ENCODE data around the gene KCNMB2.
"Not testable (repeated sequence)": the region's sequence is repeated elsewhere in the genome, so short reads cannot be mapped to it uniquely, and the experiment has no call there.

Gene KCNMB2

DNA sequence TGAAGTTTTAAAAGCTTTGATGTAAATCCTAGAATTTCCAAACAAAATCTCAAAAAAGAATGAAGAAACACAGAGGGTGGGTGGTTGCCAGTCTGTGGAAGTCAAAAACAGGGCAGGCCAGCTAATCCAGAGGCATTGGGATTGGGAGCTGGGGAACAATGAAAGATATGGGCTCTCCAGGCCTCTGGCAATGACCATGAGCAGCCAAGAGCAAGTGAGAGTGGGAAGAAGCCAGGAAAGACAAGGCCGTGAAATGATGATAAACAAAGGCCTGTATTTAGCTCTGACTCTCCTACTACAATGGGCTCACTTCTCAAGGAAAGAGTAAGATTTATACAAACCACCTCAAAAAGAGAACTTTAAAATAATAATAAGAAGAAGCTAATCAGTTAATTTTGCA, 286.9 kb downstream of the KCNMB2 start:
- DNase-seq (ENCODE audit: low spot score) = no peak

DNA sequence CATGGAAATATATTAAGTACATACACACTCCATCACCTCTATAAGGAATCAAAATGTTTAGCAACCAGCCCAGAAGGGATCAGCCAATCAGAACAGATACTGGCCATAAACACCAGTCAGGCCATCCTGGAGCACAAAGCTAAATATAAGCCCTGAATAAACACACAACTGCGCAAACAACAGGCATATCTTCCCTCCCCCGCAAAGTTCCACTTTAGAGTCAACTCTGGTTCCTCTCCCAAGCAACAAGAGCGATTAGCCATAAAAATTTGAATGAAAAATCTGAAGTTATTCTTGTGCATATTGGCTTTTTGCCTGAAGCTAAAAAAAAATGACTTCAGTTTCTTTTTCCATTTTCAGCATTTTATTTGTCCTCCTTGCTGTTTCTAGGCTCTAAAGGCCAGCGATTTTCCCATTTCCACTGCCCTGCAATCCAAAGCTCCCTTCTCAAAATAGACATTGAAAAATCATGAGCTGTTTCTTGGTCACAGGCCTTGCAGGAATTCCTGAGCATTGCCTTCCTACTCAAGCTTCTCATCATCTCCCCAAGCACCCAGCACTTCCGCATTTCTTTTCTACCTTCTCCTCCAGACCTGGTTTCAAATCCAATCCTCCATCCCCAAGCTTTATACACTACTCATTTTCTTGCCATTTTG, 287.5 kb downstream of the KCNMB2 start:
- no peak for DNase-seq (ENCODE audit: low spot score)

DNA sequence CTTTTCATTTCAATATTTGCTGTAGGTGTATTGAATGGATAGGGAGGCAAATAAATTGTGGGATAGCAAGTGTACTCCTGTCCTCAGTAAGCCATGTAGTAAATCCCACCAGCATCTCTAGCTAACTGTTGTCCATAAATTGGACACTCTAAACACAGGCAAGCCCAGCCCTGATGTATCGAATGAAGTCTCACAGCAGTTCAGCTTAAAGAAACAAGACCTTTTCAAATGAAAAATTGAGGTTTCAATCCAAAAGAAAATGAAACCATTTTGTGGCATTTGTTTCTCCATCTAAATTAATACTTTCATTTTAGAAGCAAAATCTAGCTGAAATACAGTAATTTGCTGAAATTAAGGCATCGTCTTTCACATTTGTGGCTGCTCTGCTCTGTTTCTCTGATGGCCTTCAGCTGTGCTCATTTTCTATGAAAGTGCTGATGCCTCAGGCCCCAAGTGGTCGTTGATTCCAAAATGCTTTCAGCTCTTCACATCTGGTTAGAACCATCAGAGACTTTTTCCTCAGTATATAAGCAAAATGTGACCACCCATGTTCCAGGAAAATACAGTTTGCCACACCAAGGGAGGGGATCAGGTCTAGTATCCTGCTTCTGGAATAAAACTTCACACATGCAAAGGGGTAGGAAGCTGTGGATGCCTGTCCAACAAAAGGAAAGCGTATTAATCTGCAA, 290.3 kb downstream of the KCNMB2 start:
- DNase-seq (ENCODE audit: low spot score) = no peak

DNA sequence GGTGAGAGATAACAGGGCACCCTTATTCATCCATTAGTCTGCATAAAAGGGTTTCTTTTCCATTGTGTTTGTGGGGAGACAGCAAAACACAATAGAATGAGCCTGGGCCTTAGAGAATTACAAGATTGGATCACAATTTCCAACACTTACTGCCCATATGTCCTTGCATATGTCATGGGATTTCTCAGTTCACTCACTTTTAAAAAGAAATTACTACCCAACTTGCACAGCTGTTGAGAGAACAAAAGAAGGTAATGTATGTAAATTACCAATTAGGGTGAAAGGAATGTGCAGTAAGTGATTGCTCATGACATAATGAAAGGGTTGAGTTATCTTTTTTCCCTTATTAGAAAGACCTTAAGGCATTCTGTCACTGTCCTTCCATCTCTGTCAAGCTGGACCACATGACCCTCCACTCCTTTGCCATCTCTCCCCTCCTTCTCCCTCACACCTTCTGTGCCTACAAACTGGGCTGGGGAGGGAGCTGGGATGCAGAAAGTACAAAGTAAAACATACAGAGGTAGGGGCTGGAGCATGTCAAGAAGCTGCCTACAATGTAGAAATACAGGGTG, 291.1 kb downstream of the KCNMB2 start:
- no peak for DNase-seq (ENCODE audit: low spot score)

DNA sequence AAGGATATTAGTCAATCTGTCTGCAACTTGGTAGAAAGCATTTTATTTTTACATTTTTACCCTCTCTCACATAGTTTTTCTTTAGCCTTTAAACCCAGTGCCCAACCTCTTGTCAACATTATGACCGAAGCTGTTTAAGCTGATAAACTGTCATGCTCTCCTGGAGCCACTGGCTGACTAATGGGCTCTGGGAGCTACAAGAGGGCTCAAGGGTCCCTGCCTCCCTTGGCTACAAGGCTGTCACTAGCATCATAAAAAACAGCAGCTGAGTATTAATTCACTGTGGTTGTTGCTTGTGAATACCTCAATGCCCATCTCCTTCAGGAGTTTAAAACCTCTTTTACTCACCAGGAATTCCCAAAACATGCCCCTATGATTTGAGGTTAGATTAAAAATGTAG, 297.5 kb downstream of the KCNMB2 start:
- no peak for DNase-seq (ENCODE audit: low spot score)

DNA sequence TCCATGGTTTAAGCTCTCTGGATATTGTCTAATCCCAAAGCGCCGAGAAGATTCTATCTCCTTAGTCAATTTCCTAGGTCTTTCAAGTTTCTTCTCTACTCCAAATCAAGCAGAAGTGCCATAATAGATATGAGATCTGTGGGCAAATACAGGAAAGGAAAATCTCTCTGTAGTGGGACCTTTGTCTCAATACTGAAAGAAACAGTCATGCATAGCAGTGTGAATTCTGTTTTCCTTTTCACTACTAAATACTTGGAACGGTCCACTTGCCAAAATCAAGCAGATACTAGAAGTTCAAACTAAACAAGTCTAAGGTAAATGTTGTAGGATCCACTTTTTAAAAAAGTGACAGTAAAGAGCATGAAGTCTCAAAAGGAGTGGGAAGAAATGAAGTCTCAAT, 298.8 kb downstream of the KCNMB2 start:
- no peak for DNase-seq (ENCODE audit: low spot score)

DNA sequence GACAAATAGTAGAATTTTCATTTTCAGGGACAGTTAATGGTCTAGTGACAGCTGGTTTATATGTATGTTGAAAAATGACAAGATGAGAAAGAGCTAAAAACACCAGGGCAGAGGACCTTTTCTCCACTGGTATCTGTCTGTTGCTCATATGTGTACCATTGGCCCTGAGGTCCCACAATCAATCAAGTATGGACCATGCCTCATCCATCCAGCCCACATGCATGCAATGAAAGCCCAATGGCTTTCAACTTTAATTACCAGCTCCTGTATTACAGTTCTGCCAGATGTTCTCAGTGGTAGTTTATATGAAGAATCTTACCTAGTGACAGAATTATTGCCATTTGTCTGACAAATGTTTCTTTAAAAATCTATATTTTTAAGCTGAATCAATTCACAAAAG, 301.3 kb downstream of the KCNMB2 start:
- DNase-seq (ENCODE audit: low spot score) = no peak

DNA sequence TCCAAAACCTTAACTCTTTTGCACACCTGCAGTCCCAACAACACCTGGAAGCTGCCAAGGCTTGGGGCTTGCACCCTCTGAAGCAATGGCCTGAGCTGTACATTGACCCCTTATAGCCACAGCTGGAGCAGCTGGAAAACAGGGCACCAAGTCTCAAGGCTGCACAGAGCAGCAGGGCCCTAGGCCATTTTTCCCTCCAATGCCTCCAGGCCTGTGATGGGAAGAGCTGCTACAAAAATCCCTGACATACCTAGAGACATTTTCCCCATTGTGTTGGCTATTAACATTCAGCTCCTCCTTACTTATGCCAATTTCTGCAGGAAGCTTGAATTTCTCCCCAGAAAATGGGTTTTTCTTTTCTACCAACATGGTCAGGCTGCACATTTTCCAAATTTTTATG, 304.4 kb downstream of the KCNMB2 start:
- no peak for DNase-seq (ENCODE audit: low spot score)

DNA sequence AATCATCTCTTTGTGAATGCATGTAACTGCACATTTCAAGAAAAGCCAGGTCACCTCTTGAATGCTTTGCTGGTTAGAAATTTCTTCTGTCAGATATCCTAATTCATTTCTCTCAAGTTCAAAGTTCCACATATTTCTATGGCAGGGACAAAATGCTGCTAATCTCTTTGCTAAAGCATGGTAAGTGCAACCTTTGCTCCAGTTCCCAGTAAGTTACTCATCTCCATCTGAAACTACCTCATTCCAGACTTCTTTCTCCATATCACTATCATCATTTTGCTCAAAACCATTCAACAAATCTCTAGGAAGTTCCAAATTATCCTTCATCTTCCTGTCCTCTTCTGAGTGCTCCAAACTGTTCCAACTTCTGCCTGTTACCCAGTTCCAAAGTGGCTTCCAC, 304.8 kb downstream of the KCNMB2 start:
- DNase-seq (ENCODE audit: low spot score) = no peak

DNA sequence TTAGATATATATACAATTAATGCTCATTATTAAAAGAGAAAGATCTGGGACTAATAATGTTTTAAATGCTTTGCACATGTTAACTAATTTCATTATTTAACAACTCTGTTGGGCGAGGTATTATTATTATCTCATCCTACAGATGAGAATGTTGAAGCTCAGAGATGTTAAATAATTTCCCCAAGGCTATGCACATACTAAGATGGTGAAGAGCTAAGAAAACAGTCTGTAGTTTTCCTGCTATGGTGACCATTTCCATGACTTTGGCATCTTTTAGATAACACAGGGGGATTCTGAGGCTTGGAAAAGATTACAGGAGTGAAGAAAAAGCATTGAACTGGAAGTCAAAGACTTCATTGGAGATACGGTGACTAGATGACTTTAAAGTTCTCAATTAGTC, 308.7 kb downstream of the KCNMB2 start:
- no peak for DNase-seq (ENCODE audit: low spot score)

DNA sequence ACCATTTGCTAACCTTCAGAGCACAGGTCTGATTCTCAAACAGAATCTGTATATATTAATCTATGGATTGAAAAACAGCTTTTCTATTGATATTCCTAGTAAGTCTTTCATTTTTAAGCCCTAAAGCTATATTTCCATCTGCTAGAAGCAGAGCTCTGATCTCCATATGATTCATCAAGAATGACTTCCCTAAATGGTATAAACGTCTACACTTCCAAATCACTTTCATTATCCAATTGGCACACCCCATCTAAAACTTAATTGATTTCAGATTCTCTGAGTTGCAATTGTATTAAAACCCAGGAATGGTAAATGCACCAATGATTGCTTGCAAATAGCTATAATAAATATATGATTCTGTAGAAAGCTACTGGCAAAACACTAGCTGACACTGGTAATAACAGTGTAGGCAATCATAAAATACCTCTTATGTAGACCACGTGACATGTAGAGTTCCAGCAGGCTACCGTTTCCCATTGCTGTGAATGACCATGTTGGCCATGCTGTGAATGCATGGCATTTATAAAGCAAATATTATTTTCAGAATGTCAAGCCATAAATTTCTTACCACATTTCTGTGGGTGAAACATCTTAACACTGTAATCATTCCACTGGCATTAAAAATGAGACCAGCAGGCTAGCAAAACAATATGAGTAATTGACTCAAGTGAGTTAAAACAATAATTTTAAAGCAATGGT, 309.3 kb downstream of the KCNMB2 start:
- DNase-seq (ENCODE audit: low spot score) = no peak

DNA sequence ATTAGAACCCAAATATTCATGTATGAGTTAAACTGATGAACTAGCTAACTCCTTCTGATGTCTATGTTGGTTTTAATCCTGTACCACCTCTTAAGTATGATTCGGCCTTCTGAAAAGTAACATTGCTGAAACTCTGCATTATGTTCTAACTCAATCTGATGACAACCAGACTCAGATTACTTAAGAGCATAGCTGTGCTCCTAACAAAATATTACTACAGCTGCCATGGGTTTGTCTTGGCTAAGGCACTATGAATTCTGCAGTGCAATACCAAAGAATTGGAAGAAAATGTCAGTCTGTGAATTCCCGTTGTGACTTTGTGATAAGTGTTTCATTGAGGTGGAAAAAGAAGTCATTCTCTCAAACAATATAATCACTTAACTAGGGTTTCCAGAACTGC, 311.0 kb downstream of the KCNMB2 start:
- no peak for DNase-seq (ENCODE audit: low spot score)

DNA sequence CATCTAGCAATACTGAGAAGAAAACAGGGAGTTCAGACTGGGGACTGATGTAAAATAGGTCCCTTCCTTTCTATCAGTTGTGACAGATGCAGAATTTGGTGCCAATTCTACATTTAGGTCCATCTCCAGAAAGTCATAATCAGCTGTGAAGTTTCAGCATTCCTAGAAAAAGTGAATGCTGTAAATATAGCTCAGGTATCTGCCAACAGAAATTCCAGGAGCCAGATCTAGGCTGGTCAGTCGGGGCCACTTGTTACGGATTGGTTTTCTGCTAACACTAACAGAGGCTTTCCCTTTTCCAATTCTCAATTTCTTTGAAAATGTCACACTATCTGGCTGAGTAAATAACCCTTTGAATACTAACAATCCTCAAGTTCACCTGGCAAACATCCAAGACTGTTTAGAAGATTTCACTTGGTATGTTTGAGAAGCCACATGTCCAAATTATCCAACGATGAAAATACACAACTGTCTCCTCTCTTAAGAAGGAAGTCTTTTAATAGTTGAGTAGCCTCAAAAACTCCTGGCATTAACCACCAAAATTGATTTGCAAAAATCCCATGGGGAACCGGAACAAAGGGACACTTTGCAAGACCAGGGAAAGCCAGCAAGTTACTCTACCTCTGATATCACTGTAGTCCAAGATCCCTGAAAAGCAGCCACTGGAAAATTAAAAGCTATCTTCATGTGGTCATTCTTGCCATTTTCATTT, 313.1 kb downstream of the KCNMB2 start:
- DNase-seq (ENCODE audit: low spot score) = no peak

DNA sequence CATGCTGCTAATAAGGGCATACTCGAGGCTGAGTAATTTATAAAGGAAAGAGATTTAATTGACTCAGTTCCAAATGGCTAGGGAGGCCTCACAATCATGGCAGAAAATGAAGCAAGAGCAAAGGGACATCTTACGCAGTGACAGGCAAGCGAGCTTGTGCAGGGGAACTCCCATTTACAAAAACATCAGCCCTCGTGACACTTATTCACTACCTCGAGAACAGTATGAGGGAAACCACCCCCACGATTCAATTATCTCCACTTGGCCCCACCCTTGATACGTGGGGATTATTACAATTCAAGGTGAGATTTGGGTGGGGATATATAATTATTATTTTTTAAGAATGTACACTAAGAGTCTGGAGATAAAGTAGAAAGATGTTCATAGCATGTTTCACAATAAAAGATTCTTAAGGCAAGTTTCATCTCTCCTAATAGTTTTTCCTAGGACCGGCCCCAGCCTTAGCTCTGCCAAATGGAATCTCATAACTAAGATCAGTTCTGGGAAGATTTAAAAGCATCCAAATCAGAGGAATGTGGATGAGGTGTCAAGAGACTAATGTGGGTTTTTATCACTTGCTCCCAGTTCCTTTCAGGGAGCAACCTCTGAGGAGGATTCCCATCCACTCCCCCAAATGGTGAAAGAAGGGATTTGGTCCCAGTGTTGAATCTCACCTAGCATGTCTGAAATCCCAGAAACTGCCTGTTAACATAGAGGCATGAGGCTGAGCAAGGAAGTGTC, 314.4 kb downstream of the KCNMB2 start:
- peak; percentile 10 for DNase-seq (ENCODE audit: low spot score)

DNA sequence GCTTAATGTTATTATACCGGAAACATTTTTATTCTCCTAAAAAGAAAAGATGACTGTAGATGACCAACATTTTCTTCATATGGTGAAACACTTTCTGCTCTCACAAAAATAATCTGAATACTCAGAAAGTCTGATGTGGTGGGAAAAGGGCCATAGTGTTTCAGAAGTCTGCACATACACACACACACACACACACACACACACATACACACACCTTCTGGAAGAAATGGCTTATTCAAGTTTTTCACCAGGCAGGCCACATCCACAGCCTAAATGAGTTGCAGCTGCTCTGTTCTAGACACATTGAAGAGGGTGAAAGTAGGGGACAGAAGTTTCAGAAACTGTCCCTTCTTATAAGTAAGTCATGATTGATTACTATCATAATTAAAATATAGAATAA, 315.3 kb downstream of the KCNMB2 start:
- no peak for DNase-seq (ENCODE audit: low spot score)

DNA sequence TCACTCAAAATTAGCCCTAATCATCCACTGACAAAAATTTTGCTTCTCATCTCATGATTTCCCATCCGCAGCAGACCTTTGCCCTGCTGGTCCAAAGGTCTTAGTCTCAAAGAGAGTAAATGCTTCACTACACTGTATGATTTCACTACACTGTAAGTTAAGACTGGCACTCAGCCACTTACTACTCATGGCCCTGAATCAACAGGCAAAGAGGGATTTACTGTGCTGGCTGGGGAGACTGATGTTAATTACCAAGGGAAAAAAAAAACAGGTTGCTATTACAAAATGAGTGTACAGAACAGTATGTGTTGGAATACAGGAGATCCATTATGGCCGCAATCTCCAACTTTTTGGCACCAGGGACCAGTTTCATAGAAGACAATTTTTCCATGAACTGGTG, 320.6 kb downstream of the KCNMB2 start:
- DNase-seq (ENCODE audit: low spot score) = no peak

DNA sequence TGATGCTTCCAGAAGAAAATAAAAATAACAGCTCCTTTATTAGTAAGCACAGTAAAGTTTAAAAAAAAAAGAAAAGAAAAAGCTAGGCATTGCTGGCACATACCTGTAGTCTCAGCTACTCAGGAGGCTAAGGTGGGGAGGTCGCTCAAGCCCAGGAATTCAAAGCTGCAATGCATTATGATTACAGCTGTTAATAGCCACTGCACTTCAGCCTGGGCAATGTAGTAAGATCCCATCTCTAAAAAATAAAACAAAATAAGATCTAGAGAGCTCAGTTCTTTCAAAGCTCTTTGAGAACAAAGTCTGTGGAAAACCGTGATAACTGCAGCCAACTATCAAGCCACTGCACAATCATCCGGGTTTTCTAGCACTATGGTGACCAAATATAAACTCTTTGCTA, 323.1 kb downstream of the KCNMB2 start:
- no peak for DNase-seq (ENCODE audit: low spot score)

DNA sequence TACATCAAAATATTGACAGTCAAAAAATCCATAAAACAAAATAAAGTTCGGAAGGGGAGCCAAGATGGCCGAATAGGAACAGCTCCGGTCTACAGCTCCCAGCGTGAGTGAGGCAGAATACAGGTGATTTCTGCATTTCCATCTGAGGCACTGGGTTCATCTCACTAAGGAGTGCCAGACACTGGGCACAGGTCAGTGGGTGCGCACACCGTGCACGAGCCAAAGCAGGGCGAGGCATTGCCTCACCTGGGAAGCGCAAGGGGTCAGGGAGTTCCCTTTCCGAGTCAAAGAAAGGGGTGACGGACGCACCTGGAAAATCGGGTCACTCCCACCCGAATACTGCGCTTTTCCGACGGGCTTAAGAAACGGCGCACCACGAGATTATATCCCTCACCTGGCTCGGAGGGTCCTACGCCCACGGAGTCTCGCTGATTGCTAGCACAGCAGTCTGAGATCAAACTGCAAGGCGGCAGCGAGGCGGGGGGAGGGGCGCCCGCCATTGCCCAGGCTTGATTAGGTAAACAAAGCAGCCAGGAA, 323.7 kb downstream of the KCNMB2 start:
- not testable (repeated sequence) for DNase-seq (ENCODE audit: low spot score)

DNA sequence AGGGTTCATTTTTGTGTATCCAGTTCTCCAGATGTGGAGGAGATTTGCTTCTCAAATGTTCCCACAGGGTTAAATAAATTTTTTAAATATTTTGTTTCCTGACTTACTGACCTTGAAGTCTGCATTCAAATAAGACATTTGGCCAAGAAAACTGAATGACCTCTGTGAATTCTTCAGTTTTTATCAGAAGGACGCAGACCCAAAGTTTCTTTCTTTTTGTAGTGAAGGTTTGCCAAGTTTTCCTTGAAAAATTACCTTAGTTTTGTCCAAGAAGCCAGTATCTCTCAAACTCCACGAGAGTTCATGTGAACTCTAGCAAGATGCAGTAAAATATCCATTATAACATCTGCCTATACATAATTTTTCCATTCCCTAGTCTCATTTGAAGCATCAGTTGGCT, 332.4 kb downstream of the KCNMB2 start:
- no peak for DNase-seq (ENCODE audit: low spot score)

DNA sequence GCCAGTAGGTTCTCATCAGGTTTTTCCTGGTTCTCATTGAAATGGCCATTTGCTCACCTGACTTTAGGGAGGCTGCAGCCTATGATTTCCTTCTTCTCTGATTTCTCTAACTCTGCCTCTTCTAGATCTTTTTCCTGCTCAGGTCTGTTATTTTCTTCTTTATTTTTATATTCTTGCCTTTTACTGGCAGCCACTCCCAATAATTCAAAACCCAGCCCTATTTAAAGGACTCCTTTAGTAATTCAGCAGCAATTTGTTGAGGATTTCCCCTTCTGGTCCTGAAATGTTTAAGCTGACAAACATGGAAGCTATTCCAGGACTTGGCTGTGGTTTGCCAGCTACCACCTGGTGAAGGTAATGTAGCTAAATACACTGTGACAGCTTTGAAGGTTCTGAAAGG, 333.8 kb downstream of the KCNMB2 start:
- no peak for DNase-seq (ENCODE audit: low spot score)

DNA sequence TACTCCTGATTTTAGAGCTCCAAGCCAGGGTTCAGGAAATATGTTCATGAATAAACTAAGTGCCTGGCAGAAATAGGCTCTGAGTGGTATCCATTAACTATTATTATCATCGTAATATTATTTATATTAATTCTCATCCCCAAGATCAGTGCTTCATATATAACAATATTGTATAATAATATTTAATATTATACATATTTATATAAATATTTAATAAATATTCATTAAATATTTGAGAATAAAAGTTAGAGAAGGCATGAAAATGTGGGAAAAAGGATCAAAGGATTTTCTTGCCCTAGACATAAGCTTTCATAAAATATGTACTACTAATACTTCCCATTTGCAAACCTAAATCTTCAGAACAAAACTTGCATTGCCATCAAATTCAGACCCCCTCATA, 338.9 kb downstream of the KCNMB2 start:
- DNase-seq (ENCODE audit: low spot score) = no peak

DNA sequence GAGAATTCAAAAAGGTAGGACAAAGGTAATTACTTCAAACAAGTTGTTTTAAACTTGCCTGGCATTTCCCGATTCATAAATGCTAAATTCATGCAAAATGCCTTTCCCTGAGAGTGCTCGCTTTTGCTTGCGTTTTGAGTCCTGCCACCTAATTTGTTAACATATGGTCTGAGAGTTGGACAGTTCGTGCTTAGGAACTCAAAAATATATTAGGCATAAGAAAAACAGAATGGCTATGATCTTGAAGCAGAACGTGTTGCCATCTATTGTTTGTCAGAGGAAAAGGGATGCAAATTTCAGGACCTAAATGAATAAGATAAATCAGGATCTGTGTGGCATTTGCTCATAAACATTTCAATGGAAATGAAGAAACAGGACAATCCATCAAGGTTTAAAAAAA, 339.6 kb downstream of the KCNMB2 start:
- no peak for DNase-seq (ENCODE audit: low spot score)
